Measurements from ENCODE around the gene PERM1.

The PERM1 gene

DNA sequence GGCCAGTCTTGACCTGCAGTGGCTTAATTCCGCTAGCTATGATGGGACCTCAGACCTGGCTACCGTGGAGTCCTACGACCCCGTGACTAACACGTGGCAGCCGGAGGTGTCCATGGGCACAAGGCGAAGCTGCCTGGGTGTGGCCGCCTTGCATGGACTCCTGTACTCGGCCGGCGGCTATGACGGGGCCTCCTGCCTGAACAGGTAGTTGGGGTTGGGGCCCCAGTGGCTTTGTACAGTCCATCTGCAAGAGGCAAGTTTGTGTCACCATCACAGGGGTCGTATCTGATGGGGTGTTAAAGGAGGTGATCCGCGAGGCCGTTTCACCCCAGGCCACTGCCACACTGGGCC lies 18.6 kb downstream of the PERM1 start:
- H3K9ac ChIP-seq (ENCODE audit: low read depth, low read length), result no peak overlapping the region
- H3K9me3 ChIP-seq (ENCODE audit: control insufficient read depth, insufficient read depth, low read length), result no peaks in the 10 kb centered on the region
- H3K36me3 ChIP-seq (ENCODE audit: control insufficient read depth, insufficient read depth, low read length), result peaks cover 18% of the 10 kb centered on the region
- no peak overlapping the region for H3K4me3 ChIP-seq (ENCODE audit: low read depth, low read length)
- peaks cover 32% of the 10 kb centered on the region for H3K27me3 ChIP-seq (ENCODE audit: control insufficient read depth, insufficient read depth, low read length)
- H3K4me1 ChIP-seq (ENCODE audit: control insufficient read depth, insufficient read depth, low read length), result no peaks in the 10 kb centered on the region

DNA sequence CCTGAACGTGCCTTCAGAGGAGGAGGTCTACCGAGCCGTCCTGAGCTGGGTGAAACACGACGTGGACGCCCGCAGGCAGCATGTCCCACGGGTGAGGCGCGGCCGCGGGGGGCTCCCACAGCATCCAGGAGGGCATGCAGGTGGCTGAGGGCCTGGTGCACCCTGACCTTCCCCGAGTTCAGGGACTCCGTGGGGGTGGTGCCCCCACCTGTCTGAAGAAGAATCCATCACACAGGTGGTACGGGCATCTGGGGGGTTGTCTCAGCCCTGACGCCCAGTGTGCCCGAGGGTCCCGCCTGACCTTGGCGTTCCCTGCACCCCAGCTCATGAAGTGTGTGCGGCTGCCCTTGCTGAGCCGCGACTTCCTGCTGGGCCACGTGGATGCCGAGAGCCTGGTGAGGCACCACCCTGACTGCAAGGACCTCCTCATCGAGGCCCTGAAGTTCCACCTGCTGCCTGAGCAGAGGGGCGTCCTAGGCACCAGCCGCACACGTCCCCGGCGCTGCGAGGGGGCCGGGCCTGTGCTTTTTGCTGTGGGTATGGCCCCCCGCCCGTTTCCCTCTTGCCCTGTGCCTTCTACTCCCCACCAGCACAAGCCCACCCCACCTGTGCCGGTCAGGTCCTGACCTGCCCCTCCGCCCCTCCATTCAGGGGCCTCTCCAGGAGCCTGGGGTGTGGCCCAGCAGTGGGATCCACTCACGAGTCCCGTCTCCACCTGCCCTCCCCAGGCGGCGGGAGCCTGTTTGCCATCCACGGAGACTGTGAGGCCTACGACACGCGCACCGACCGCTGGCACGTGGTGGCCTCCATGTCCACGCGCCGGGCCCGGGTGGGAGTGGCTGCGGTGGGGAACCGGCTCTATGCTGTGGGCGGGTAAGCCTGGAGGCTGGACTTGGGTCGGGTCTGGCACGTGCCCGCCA lies 19.3 kb downstream of the PERM1 start:
- Histone ChIP-seq H3K4me3 (ENCODE audit: low read depth, low read length) (no peak overlapping the region), H3K9me3 (ENCODE audit: control insufficient read depth, insufficient read depth, low read length) (no peaks in the 10 kb centered on the region), H3K27me3 (ENCODE audit: control insufficient read depth, insufficient read depth, low read length) (peaks cover 25% of the 10 kb centered on the region), H3K4me1 (ENCODE audit: control insufficient read depth, insufficient read depth, low read length) (no peaks in the 10 kb centered on the region), H3K36me3 (ENCODE audit: control insufficient read depth, insufficient read depth, low read length) (peaks cover 19% of the 10 kb centered on the region), H3K9ac (ENCODE audit: low read depth, low read length) (no peak overlapping the region)

DNA sequence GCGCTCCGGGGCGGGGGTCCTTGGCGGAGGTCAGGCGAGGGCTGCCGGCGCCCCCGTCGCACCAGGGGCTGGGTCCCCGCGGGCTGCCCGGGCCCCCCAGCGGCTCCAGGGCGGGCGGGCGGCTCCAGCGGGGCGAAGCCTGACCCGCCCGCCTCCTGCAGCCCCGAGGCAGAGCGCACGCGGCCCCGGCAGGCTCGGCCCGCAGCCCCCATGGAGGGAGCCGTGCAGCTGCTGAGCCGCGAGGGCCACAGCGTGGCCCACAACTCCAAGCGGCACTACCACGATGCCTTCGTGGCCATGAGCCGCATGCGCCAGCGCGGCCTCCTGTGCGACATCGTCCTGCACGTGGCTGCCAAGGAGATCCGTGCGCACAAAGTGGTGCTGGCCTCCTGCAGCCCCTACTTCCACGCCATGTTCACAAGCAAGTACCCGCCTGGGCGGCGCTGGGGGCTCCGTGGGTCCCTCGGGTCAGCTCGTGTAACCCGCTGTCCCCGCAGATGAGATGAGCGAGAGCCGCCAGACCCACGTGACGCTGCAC lies 20.7 kb downstream of the PERM1 start:
- Histone ChIP-seq H3K9me3 (ENCODE audit: control insufficient read depth, insufficient read depth, low read length) (no peaks in the 10 kb centered on the region), H3K4me1 (ENCODE audit: control insufficient read depth, insufficient read depth, low read length) (no peaks in the 10 kb centered on the region), H3K36me3 (ENCODE audit: control insufficient read depth, insufficient read depth, low read length) (peaks cover 31% of the 10 kb centered on the region), H3K4me3 (ENCODE audit: low read depth, low read length) (peak overlapping the region; percentile 41), H3K27me3 (ENCODE audit: control insufficient read depth, insufficient read depth, low read length) (peaks cover 14% of the 10 kb centered on the region), H3K9ac (ENCODE audit: low read depth, low read length) (no peak overlapping the region)

DNA sequence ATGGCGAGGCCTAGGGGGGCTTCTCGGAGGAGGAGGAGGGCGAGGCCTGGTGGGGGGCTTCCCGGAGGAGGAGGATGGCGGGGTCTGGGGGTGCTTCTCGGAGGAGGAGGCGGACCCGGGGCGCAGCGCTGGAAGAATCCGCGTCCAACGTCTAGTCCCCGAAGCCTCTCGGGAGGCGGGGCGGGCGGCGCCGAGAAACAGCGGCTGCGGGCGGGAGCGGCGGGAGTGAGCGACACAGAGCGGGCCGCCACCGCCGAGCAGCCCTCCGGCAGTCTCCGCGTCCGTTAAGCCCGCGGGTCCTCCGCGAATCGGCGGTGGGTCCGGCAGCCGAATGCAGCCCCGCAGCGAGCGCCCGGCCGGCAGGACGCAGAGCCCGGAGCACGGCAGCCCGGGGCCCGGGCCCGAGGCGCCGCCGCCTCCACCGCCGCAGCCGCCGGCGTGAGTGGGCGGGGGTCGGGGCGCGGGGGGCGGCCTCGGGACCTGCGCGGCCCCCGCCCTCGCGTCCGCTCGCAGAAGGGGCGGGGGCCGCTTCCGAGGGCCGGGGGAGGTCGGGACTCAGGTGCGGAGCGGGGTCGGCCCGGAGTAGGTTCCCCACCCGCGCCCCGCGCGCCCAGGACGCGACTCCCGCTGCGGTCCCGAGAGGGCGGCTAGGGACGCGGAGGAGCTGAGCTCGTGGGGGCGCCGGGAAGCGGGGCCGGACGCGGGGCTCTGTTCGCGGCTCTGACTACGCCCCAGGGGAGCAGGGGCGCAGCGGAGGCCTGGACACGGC lies 21.3 kb downstream of the PERM1 start, which contains the start of gene KLHL17:
KLHL17 (plus strand) TSS at position 222 of the 769 bp plus-strand sequence; CDS start at position 332, 110 bp downstream.
- H3K4me1 ChIP-seq (ENCODE audit: control insufficient read depth, insufficient read depth, low read length), result no peaks in the 10 kb centered on the region
- no peak within 1 kb of the TSS for H3K9ac ChIP-seq (ENCODE audit: low read depth, low read length)
- H3K9me3 ChIP-seq (ENCODE audit: control insufficient read depth, insufficient read depth, low read length), result no peaks in the 10 kb centered on the region
- H3K27me3 ChIP-seq (ENCODE audit: control insufficient read depth, insufficient read depth, low read length), result peaks cover 12% of the 10 kb centered on the region
- peak within 1 kb of the TSS; percentile 41 for H3K4me3 ChIP-seq (ENCODE audit: low read depth, low read length)
- peaks cover 35% of the 10 kb centered on the region for H3K36me3 ChIP-seq (ENCODE audit: control insufficient read depth, insufficient read depth, low read length)

DNA sequence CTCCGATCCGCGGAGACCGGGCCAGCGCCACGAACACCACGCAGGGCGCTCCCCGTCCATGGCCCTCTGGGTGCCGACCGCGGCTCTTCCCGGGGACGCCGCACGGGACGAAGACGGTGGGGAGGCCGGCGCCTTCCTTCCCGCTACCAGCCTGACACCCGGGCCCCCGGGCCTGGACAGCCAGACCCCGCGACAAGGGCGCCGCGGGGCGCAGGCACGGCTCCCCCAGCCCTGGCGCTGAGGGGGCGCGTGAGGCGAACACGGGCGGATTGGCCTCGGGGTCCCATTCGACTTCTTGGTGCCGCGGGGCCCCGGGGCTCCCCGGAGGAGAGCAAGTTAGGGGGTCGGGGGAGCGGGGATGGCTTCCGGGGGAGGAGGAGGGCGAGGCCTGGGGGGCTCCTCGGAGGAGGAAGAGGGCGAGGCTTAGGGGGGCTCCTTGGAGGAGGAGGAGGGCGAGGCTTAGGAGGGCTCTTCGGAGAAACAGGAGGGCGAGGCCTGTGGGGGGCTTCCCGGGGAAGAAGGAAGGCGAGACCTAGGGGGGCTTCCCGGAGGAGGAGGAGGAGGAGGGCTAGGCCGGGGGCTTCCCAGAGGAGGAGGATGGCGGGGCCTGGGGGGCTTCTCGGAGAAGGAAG lies 22.0 kb downstream of the PERM1 start:
- Histone ChIP-seq H3K9me3 (ENCODE audit: control insufficient read depth, insufficient read depth, low read length) (no peaks in the 10 kb centered on the region), H3K4me3 (ENCODE audit: low read depth, low read length) (peak overlapping the region; percentile 35), H3K27me3 (ENCODE audit: control insufficient read depth, insufficient read depth, low read length) (peaks cover 12% of the 10 kb centered on the region), H3K9ac (ENCODE audit: low read depth, low read length) (no peak overlapping the region), H3K36me3 (ENCODE audit: control insufficient read depth, insufficient read depth, low read length) (peaks cover 39% of the 10 kb centered on the region), H3K4me1 (ENCODE audit: control insufficient read depth, insufficient read depth, low read length) (no peaks in the 10 kb centered on the region)

GRCh38 chr1:958823-959730 lies 22.8 kb downstream of the PERM1 start, which contains the start of gene NOC2L:
Gene NOC2L, minus strand, starts transcription at chr1:959256. Its CDS starts 16 bp downstream, at chr1:959240.
- H3K4me3 ChIP-seq (ENCODE audit: low read depth, low read length), result peak within 1 kb of the TSS; percentile 93
- peaks cover 45% of the 10 kb centered on the region for H3K36me3 ChIP-seq (ENCODE audit: control insufficient read depth, insufficient read depth, low read length)
- no peaks in the 10 kb centered on the region for H3K4me1 ChIP-seq (ENCODE audit: control insufficient read depth, insufficient read depth, low read length)
- H3K27me3 ChIP-seq (ENCODE audit: control insufficient read depth, insufficient read depth, low read length), result peaks cover 12% of the 10 kb centered on the region
- H3K9me3 ChIP-seq (ENCODE audit: control insufficient read depth, insufficient read depth, low read length), result no peaks in the 10 kb centered on the region
- peak within 1 kb of the TSS; percentile 81 for H3K9ac ChIP-seq (ENCODE audit: low read depth, low read length)

DNA sequence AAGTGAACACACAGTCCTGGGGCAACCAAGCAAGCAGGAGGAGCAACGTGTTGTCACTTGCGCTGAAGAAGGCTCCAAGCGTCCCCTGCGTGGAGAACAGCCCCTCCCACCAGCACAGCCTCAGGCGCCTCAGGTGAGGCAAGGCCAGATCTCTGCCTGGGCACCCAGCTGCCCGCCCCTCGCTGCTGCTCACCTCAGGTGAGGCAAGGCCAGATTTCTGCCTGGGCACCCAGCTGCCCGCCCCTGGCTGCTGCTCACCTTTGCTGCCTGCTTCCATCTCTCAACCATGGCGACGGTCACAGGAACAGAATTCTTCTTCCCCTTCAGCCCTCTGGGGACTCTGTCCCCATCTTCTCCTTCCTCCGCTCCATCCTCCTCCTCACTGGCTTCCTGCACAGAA lies 25.3 kb downstream of the PERM1 start:
- Histone ChIP-seq H3K9me3 (ENCODE audit: control insufficient read depth, insufficient read depth, low read length) (no peaks in the 10 kb centered on the region), H3K36me3 (ENCODE audit: control insufficient read depth, insufficient read depth, low read length) (peaks cover 55% of the 10 kb centered on the region), H3K4me3 (ENCODE audit: low read depth, low read length) (no peak overlapping the region), H3K9ac (ENCODE audit: low read depth, low read length) (no peak overlapping the region), H3K27me3 (ENCODE audit: control insufficient read depth, insufficient read depth, low read length) (peaks cover 10% of the 10 kb centered on the region), H3K4me1 (ENCODE audit: control insufficient read depth, insufficient read depth, low read length) (no peaks in the 10 kb centered on the region)

DNA sequence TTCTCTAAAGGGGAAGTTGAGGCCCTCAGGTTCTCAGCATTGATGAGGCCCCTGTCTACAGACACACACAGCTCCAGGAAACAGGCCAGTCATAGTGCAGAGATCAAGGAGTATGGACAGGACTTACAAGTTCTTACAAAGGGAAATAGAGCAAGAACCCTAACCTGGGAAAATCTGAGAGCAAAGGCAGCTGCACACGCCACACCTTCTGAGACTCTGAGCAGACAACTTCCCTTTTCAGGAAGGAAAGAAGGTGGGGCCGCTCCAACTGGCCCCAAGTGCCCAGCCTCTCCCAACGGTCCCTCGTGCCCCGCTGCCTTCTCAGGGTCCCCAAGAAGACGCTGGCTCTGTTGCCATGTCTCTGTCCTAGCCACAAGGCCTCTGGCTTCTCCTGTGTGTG lies 26.4 kb downstream of the PERM1 start:
- Histone ChIP-seq H3K36me3 (ENCODE audit: control insufficient read depth, insufficient read depth, low read length) (peaks cover 64% of the 10 kb centered on the region), H3K4me1 (ENCODE audit: control insufficient read depth, insufficient read depth, low read length) (no peaks in the 10 kb centered on the region), H3K4me3 (ENCODE audit: low read depth, low read length) (no peak overlapping the region), H3K27me3 (ENCODE audit: control insufficient read depth, insufficient read depth, low read length) (peaks cover 4% of the 10 kb centered on the region), H3K9ac (ENCODE audit: low read depth, low read length) (no peak overlapping the region), H3K9me3 (ENCODE audit: control insufficient read depth, insufficient read depth, low read length) (no peaks in the 10 kb centered on the region)

- Histone ChIP-seq H3K9me3 (ENCODE audit: control insufficient read depth, insufficient read depth, low read length) (no peaks in the 10 kb centered on the region), H3K4me3 (ENCODE audit: low read depth, low read length) (no peak overlapping the region), H3K27me3 (ENCODE audit: control insufficient read depth, insufficient read depth, low read length) (peaks cover 4% of the 10 kb centered on the region), H3K36me3 (ENCODE audit: control insufficient read depth, insufficient read depth, low read length) (peaks cover 69% of the 10 kb centered on the region), H3K9ac (ENCODE audit: low read depth, low read length) (no peak overlapping the region), H3K4me1 (ENCODE audit: control insufficient read depth, insufficient read depth, low read length) (no peaks in the 10 kb centered on the region)
Measured at GRCh38 chr1:954927-955326, 27.0 kb downstream of the PERM1 start.

GRCh38 chr1:953524-954320 lies 28.2 kb downstream of the PERM1 start:
- Histone ChIP-seq H3K27me3 (ENCODE audit: control insufficient read depth, insufficient read depth, low read length) (no peaks in the 10 kb centered on the region), H3K9me3 (ENCODE audit: control insufficient read depth, insufficient read depth, low read length) (no peaks in the 10 kb centered on the region), H3K36me3 (ENCODE audit: control insufficient read depth, insufficient read depth, low read length) (peaks cover 82% of the 10 kb centered on the region), H3K9ac (ENCODE audit: low read depth, low read length) (no peak overlapping the region), H3K4me3 (ENCODE audit: low read depth, low read length) (no peak overlapping the region), H3K4me1 (ENCODE audit: control insufficient read depth, insufficient read depth, low read length) (no peaks in the 10 kb centered on the region)
